GM13976 (cell line): ENCODE data around the gene MTARC2.

Experiments
- DNase-seq: peaks from one replicate; pipeline ENCODE4 v3.0.0; 2012; ENCODE audit warnings: low spot score
- in situ Hi-C: fragments of 300-500 bp; cut with MboI; formaldehyde crosslinking; loops from one replicate; pipeline ENCODE4 v1.12.0; 2022; ENCODE audit warnings: low sequenced_read_pairs, mixed read lengths, inconsistent platforms; ENCODE audit not compliant: unreplicated experiment
- TF ChIP-seq, protein P1 (sequence below): IDR thresholded peaks from 2 replicates; pipeline ENCODE4 v1.5.1; 2012; ENCODE audit warnings: borderline replicate concordance, mild to moderate bottlenecking; ENCODE audit not compliant: insufficient read depth; ENCODE audit errors: extremely low read depth, missing control alignments, control extremely low read depth

Gene MTARC2

DNA sequence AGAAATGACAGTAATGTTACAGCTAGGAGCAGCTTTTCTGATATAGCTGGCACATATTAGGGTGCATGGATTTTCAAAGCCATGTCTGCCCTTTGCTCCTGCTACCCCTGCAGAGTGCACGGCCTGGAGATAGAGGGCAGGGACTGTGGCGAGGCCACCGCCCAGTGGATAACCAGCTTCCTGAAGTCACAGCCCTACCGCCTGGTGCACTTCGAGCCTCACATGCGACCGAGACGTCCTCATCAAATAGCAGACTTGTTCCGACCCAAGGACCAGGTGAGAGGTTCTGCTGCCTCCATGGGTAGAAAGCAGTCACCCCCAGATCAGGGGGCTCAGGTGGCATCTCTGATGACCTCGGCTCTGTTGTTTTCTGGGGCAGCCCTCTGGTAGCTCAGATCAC, 48.4 kb downstream of the MTARC2 start:
- TF ChIP-seq, protein P1, sequence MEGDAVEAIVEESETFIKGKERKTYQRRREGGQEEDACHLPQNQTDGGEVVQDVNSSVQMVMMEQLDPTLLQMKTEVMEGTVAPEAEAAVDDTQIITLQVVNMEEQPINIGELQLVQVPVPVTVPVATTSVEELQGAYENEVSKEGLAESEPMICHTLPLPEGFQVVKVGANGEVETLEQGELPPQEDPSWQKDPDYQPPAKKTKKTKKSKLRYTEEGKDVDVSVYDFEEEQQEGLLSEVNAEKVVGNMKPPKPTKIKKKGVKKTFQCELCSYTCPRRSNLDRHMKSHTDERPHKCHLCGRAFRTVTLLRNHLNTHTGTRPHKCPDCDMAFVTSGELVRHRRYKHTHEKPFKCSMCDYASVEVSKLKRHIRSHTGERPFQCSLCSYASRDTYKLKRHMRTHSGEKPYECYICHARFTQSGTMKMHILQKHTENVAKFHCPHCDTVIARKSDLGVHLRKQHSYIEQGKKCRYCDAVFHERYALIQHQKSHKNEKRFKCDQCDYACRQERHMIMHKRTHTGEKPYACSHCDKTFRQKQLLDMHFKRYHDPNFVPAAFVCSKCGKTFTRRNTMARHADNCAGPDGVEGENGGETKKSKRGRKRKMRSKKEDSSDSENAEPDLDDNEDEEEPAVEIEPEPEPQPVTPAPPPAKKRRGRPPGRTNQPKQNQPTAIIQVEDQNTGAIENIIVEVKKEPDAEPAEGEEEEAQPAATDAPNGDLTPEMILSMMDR, result no peak
- in situ Hi-C loops, result loop anchor here (25.0 kb wide), 2 partner anchors 509 to 959 kb away; no protein-coding TSS in a partner anchor
- DNase-seq, result no peak

DNA sequence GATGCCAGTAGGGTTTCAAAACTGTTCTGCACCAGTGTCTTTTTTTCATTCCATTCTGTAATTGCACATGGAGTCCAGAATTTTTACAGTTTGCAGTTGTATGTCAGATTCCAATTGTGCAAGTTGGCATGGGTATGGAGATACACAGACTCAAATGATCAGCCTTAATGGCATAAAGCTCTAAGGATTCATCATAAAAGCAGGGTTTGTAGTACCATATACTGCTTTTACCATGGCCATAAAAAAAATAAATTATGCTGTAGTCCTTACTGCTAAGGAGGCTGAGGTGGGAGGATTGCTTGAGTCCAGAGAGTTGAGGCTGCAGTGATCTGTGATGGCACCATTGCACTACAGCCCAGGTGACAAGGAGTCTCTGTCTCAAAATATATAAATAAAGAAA, 48.9 kb downstream of the MTARC2 start:
- DNase-seq, result no peak
- in situ Hi-C loops, result loop anchor here (25.0 kb wide), 2 partner anchors 510 to 960 kb away; no protein-coding TSS in a partner anchor

DNA sequence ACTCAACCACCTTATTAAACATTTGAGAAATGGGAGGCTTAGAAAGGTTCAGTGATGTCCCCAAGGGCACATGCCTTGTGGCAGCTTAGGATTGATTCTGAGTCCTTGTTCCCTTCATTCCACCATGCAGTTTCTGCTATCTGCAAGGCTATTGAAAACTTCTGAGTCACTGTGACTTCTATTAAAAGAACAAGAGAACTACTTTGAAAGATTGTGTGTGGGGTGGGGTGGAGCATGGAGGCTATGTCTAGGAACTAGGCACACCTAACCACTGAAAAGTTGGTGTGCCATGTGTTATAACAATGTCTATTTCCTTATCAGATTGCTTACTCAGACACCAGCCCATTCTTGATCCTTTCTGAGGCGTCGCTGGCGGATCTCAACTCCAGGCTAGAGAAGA, 49.4 kb downstream of the MTARC2 start:
- in situ Hi-C loops, result loop anchor here (25.0 kb wide), 2 partner anchors 510 to 960 kb away; no protein-coding TSS in a partner anchor
- DNase-seq, result no peak
- TF ChIP-seq, protein P1, result no peak

More for the DNA sequence above, 48.9 kb downstream of the MTARC2 start:
- TF ChIP-seq, protein P1, result no peak

DNA sequence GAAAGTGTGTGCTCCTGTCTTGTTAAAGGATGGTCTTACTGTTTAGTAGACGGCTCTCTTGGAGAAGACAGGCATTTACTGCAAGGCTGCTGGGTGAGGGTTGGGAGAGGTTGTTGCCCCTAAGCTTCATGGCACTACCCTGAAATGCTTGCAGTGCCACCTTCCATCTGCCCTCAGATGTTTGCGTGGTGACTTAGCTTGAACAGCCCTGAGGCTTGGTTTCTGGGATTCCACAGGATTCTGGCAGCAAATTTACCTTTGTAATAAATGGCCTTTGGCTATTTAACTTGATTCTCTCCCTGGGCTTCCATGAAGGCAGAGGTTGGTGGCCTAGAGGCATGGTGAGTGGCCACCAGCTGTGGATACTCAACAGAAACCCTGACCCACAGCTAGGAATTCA, 50.2 kb downstream of the MTARC2 start:
- in situ Hi-C loops, result loop anchor here (25.0 kb wide), 2 partner anchors 511 to 961 kb away; no protein-coding TSS in a partner anchor
- DNase-seq, result no peak

DNA sequence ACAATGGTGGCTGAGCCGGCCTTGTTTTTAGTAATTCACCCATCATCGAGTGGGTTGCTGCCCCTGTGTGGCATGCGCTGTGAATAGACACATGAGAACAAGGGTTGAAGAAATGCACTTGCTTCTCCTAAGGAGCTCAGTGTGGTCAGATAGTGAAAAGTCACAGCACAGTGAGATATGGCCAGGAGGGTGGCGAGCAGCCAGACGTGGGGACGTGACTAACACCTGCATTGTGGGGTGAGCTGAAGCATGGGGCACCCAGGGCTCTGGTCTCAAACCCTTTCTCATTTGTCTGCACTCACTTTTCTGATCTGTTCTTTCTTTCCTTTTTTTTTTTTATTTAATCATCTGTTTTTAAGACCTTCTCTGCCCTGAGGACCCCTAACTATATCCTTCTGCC, 52.1 kb downstream of the MTARC2 start:
- in situ Hi-C loops, result no loop called here

More for the DNA sequence above, 50.2 kb downstream of the MTARC2 start:
- TF ChIP-seq, protein P1, result no peak

DNA sequence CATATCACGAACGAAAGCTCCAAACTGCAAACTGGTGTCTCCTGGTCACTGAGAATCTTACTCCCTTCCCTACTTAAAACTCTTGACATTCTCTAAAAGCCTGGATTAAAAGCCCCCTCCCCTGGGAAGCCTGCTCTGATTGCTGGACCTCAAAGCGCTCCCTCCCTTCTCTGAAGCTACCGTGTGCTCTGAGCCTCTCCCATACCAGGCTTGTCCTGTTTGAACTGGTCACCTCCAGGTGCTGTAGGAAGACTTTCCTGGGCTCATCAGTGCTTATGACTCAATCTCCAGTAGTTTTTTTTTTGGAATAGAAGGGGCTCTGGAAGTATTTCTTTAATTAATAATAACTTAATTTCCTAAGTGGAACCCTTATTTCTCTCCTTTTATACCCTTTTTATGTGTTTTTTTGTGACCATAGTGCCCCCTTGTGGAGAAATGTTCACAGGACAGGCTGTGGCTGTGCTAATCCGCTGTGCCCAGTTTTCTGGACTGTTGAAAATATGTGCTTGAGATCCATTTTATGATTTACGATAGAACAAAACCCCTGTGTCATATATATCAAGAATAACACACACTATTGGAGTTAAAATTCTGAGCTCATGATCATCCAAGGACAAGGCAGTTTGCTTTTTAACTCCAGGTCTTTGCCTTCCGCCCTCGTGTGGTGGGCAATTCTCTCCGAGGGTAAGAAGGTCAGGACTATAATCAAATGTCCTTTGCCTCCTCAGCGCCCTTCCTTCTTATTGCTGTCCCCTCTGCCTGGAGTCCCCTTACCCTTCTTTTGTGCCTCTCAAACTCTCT, 55.5 kb downstream of the MTARC2 start:
- DNase-seq, result peak; percentile 43
- TF ChIP-seq, protein P1, result peak; percentile 65
- in situ Hi-C loops, result no loop called here

More for the DNA sequence above, 52.1 kb downstream of the MTARC2 start:
- TF ChIP-seq, protein P1, result no peak
- DNase-seq, result no peak

DNA sequence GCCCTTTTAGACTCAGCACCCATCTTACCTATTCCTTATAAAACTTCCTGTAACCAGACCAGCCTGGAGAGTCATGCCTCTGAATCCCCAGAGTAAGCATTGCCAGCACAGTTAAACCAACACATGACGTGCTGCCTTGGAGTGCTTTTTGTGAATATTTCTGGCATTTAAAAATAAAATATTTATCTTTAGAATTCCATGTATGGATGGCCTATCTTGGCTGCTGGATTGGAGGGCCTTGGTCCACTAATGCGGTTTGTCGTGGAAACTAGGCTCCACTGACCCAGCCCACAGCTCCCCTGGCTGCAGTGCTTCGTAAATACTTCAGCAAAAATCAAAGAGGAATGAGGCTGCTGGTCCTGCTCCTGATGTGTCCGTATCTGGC, 56.1 kb downstream of the MTARC2 start:
- DNase-seq, result no peak
- in situ Hi-C loops, result no loop called here
- TF ChIP-seq, protein P1, result no peak
